GM12892 (cell line): ENCODE results near the gene ERMN.

Experiments used
- POLR2A ChIP-seq: IDR thresholded peaks from 2 replicates; pipeline ENCODE4 v1.6.1; 2011; ENCODE audit warnings: low read depth, low read length, control low read depth
- POLR2AphosphoS5 ChIP-seq: IDR thresholded peaks from 2 replicates; pipeline ENCODE4 v1.6.1; 2011; ENCODE audit warnings: low read depth, low read length, control low read depth

- TF ChIP-seq POLR2A (no peak), POLR2AphosphoS5 (no peak)
These were observed 9.2 kb upstream of the ERMN start for GRCh38 chr2:157334797-157335196.
